CD4-positive, CD25-positive, alpha-beta regulatory T cell (primary cell): ENCODE results near the gene KCNA4. TPM values are rescaled to one million over a fixed set of nuclear protein-coding genes. Genes with fewer than 3 reads are reported as not detected.

Experiments used
- polyA plus RNA-seq, 4 donors: library from polyadenylated mRNA; unstranded; fragments of 300-500 nt; fragmentation: Illumina TruSeq; gene quantifications; one replicate each; pipeline ENCODE4 v1.2.3, GENCODE V29; 2021
- total RNA-seq: library from RNA; stranded (reverse); gene quantifications from one replicate; pipeline ENCODE4 v1.2.3, GENCODE V29; 2022

KCNA4 gene
- total and polyA plus RNA-seq, 5 donors from 2014 or later, result not detected

Other genes with a start within 250 kb of the KCNA4 start
- not detected for gene FSHB, start 214.0 kb upstream of the KCNA4 start, total RNA-seq
- gene FSHB, start 214.0 kb upstream of the KCNA4 start, polyA plus RNA-seq, result not detected